IMR-90 (cell line): ENCODE results near the gene PROM2. TPM values are rescaled to one million over a fixed set of nuclear protein-coding genes. Genes with fewer than 3 reads are reported as not detected.

Experiments used
- ATAC-seq: fragments of 200-7000 bp; cut with Tn5 transposase; 2 replicates; pipeline ENCODE4 v1.9.1; 2020; ENCODE audit warnings: low read depth, mild to moderate bottlenecking, moderate library complexity
- BruUV-seq: library from RNA; stranded (reverse); fragments of 400-500 nt; replicated peaks from 2 replicates; lab custom pipeline; 2021; lab: Mats Ljungman, UMichigan
- CTCF ChIA-PET: fragments of 300-600 bp; formaldehyde crosslinking; extraction: SDS; loops from one replicate; lab custom pipeline; 2021; ENCODE audit warnings: antibody characterized with exemption; lab: Yijun Ruan, JAX
- POLR2A ChIA-PET: fragments of 300-600 bp; sonication (Branson Sonifier 250); formaldehyde crosslinking; loops from one replicate; lab custom pipeline; 2022; ENCODE audit warnings: antibody characterized with exemption; ENCODE audit not compliant: unreplicated experiment; lab: Charles Lee
- DNase-seq: peaks from one replicate; pipeline ENCODE4 v3.0.0; 2013
- H2AFZ ChIP-seq: replicated peaks from 2 replicates; pipeline ENCODE3; 2013; ENCODE audit warnings: low read length, mild to moderate bottlenecking; ENCODE audit not compliant: poor library complexity
- H2AK5ac ChIP-seq: 2 replicates; pipeline ENCODE4 v1.6.1; 2013; ENCODE audit warnings: low read depth, low read length, inconsistent platforms
- H2AK9ac ChIP-seq: replicated peaks from 2 replicates; pipeline ENCODE3; 2013; ENCODE audit warnings: mild to moderate bottlenecking, low read depth, low read length, moderate library complexity; ENCODE audit not compliant: poor library complexity
- H2BK120ac ChIP-seq: 2 replicates; pipeline ENCODE4 v1.6.1; 2013; ENCODE audit warnings: low read depth, low read length, inconsistent platforms
- H2BK15ac ChIP-seq: 3 replicates; pipeline ENCODE4 v1.6.1; 2013; ENCODE audit warnings: low read depth, low read length, inconsistent platforms
- H2BK20ac ChIP-seq: 2 replicates; pipeline ENCODE4 v1.6.1; 2013; ENCODE audit warnings: low read depth, mild to moderate bottlenecking, inconsistent platforms, low read length, moderate library complexity
- H2BK5ac ChIP-seq: 2 replicates; pipeline ENCODE4 v1.6.1; 2013; ENCODE audit warnings: mild to moderate bottlenecking, low read depth, low read length, inconsistent platforms; ENCODE audit not compliant: poor library complexity, severe bottlenecking
- H3K14ac ChIP-seq: replicated peaks from 2 replicates; pipeline ENCODE4 v1.6.1; 2013; ENCODE audit warnings: low read depth, low read length, inconsistent platforms
- H3K18ac ChIP-seq: 2 replicates; pipeline ENCODE4 v1.6.1; 2013; ENCODE audit warnings: low read depth, low read length, control low read depth
- H3K23ac ChIP-seq: 2 replicates; pipeline ENCODE4 v1.6.1; 2013; ENCODE audit warnings: low read depth, low read length, inconsistent platforms
- H3K27ac ChIP-seq: 2 replicates; pipeline ENCODE4 v1.5.1; 2013; ENCODE audit warnings: mild to moderate bottlenecking, control low read depth, low read length; ENCODE audit not compliant: insufficient read depth
- H3K27me3 ChIP-seq: 2 replicates; pipeline ENCODE4 v1.6.1; 2013; ENCODE audit warnings: low read length; ENCODE audit not compliant: control insufficient read depth, insufficient read depth
- H3K36me3 ChIP-seq: 2 replicates; pipeline ENCODE4 v1.6.1; 2013; ENCODE audit warnings: low read length, mixed read lengths; ENCODE audit not compliant: control insufficient read depth, insufficient read depth
- H3K4ac ChIP-seq: 2 replicates; pipeline ENCODE4 v1.6.1; 2013; ENCODE audit warnings: low read depth, low read length, inconsistent platforms
- H3K4me1 ChIP-seq: 2 replicates; pipeline ENCODE4 v1.6.1; 2013; ENCODE audit warnings: low read length, mixed read lengths; ENCODE audit not compliant: control insufficient read depth, insufficient read depth
- H3K4me2 ChIP-seq: 2 replicates; pipeline ENCODE4 v1.6.1; 2013; ENCODE audit warnings: low read depth, mild to moderate bottlenecking, control low read depth, low read length, moderate library complexity
- H3K4me3 ChIP-seq: 2 replicates; pipeline ENCODE4 v1.5.1; 2013; ENCODE audit warnings: low read depth, mild to moderate bottlenecking, control low read depth, low read length, moderate library complexity; ENCODE audit not compliant: insufficient read depth
- H3K56ac ChIP-seq: 2 replicates; pipeline ENCODE4 v1.6.1; 2013; ENCODE audit warnings: low read length, inconsistent platforms; ENCODE audit not compliant: insufficient read depth; ENCODE audit errors: extremely low read depth
- H3K79me1 ChIP-seq, 2 experiments: 2 replicates each; pipeline ENCODE4 v1.6.1; 2013; ENCODE audit warnings: low read length in 2 of 2, inconsistent platforms in 1 of 2, low read depth in 1 of 2
- H3K9ac ChIP-seq: 2 replicates; pipeline ENCODE4 v1.6.1; 2013; ENCODE audit warnings: low read depth, low read length, control low read depth
- H3K9me1 ChIP-seq: 2 replicates; pipeline ENCODE4 v1.6.1; 2013; ENCODE audit warnings: low read length, inconsistent platforms; ENCODE audit not compliant: insufficient read depth
- H3K9me3 ChIP-seq: 2 replicates; pipeline ENCODE4 v1.6.1; 2013; ENCODE audit warnings: low read length; ENCODE audit not compliant: control insufficient read depth, insufficient read depth
- H4K20me1 ChIP-seq: 2 replicates; pipeline ENCODE4 v1.6.1; 2013; ENCODE audit warnings: low read length, inconsistent platforms; ENCODE audit not compliant: insufficient read depth
- H4K5ac ChIP-seq: 2 replicates; pipeline ENCODE4 v1.6.1; 2013; ENCODE audit warnings: mild to moderate bottlenecking, low read depth, low read length, control low read depth
- H4K8ac ChIP-seq, 2 experiments: 2 replicates each; pipeline ENCODE4 v1.6.1; 2013; ENCODE audit warnings: low read depth in 2 of 2, low read length in 2 of 2, control low read depth in 1 of 2, inconsistent platforms in 1 of 2
- H4K91ac ChIP-seq: 2 replicates; pipeline ENCODE4 v1.6.1; 2013; ENCODE audit warnings: low read depth, low read length, inconsistent platforms; ENCODE audit not compliant: insufficient read depth
- BHLHE40 ChIP-seq: fragments of 150-350 bp; IDR thresholded peaks from 2 replicates; pipeline ENCODE4 v1.6.1; 2016; ENCODE audit warnings: mild to moderate bottlenecking, low read depth, low read length
- CEBPB ChIP-seq: IDR thresholded peaks from 2 replicates; pipeline ENCODE4 v1.6.1; 2012; ENCODE audit warnings: low read depth, low read length, improper control_type of control experiment
- CHD1 ChIP-seq: IDR thresholded peaks from 2 replicates; pipeline ENCODE4 v1.6.1; 2012; ENCODE audit warnings: low read depth, low read length, improper control_type of control experiment
- FOS ChIP-seq: fragments of 150-350 bp; IDR thresholded peaks from 2 replicates; pipeline ENCODE4 v1.6.1; 2016; ENCODE audit warnings: low read depth, low read length
- MAFK ChIP-seq: IDR thresholded peaks from 2 replicates; pipeline ENCODE4 v1.6.1; 2012; ENCODE audit warnings: low read depth, low read length, improper control_type of control experiment
- MAZ ChIP-seq: IDR thresholded peaks from 2 replicates; pipeline ENCODE4 v1.6.1; 2012; ENCODE audit warnings: low read depth, mild to moderate bottlenecking, low read length, improper control_type of control experiment, moderate library complexity, borderline replicate concordance
- MXI1 ChIP-seq: IDR thresholded peaks from 2 replicates; pipeline ENCODE4 v1.6.1; 2012; ENCODE audit warnings: low read depth, mild to moderate bottlenecking, low read length, moderate library complexity, borderline replicate concordance
- NFE2L2 ChIP-seq: fragments of 150-350 bp; IDR thresholded peaks from 2 replicates; pipeline ENCODE4 v1.6.1; 2016; ENCODE audit warnings: low read depth, mild to moderate bottlenecking, low read length
- POLR2A ChIP-seq: IDR thresholded peaks from 2 replicates; pipeline ENCODE4 v1.6.1; 2012; ENCODE audit warnings: mild to moderate bottlenecking, low read depth, low read length
- RAD21 ChIP-seq: IDR thresholded peaks from 2 replicates; pipeline ENCODE4 v1.6.1; 2012; ENCODE audit warnings: low read length, improper control_type of control experiment
- RCOR1 ChIP-seq: IDR thresholded peaks from 2 replicates; pipeline ENCODE4 v1.6.1; 2012; ENCODE audit warnings: mild to moderate bottlenecking, low read length, improper control_type of control experiment; ENCODE audit not compliant: insufficient replicate concordance
- RFX5 ChIP-seq: IDR thresholded peaks from 2 replicates; pipeline ENCODE4 v1.8.0; 2012; ENCODE audit warnings: low read depth, mild to moderate bottlenecking, low read length, moderate library complexity
- SMC3 ChIP-seq: fragments of 150-350 bp; IDR thresholded peaks from 2 replicates; pipeline ENCODE4 v1.6.1; 2016; ENCODE audit warnings: low read depth, mild to moderate bottlenecking, antibody characterized with exemption, low read length, moderate library complexity
- WGBS, 2 experiments: methylation state at CpG; one replicate each; pipeline versions ENCODE4 v1.1.5 to v1.1.7; 2013; ENCODE audit warnings: missing lambda C conversion rate in 2 of 2; ENCODE audit not compliant: insufficient read length in 1 of 2; ENCODE audit errors: extremely low coverage in 2 of 2; 5-methylcytosine and 5-hydroxymethylcytosine counted together
- dilution Hi-C: fragments of 300-500 bp; cut with HindIII; formaldehyde crosslinking; loops from one replicate; pipeline ENCODE4 v1.14.3; 2018; ENCODE audit warnings: low sequenced_read_pairs; ENCODE audit not compliant: unreplicated experiment
- in situ Hi-C: fragments of 300-500 bp; cut with MboI; formaldehyde crosslinking; loops from 3 replicates; pipeline ENCODE4 v1.14.3; 2019; ENCODE audit warnings: low sequenced_read_pairs, inconsistent platforms, mixed read lengths
- intact Hi-C: fragments of 100-400 bp; cut with micrococcal nuclease; formaldehyde crosslinking; loops from 2 replicates; pipeline ENCODE4 v1.10.0; 2022
- polyA plus RNA-seq, 3 experiments: library from polyadenylated mRNA; depleted of rRNA; stranded (reverse); fragments of >200 nt; gene quantifications; 2 replicates each; pipeline ENCODE4 v1.2.3, GENCODE V29; 2012; ENCODE audit warnings: low replicate concordance in 1 of 3
- total RNA-seq: library from RNA; depleted of rRNA; stranded (reverse); fragments of >200 nt; gene quantifications from 2 replicates; pipeline ENCODE4 v1.2.3, GENCODE V29; 2012
- TF ChIP-seq, protein P1 (sequence below): fragments of 150-350 bp; IDR thresholded peaks from 2 replicates; pipeline ENCODE4 v1.6.1; 2017; ENCODE audit warnings: mild to moderate bottlenecking, antibody characterized with exemption, low read length, low read depth
- TF ChIP-seq, protein P2 (sequence below): conservative IDR thresholded peaks from 2 replicates; pipeline ENCODE4 v1.5.1; 2012; ENCODE audit warnings: mild to moderate bottlenecking, low read depth, low read length, improper control_type of control experiment
- TF ChIP-seq, protein P3 (sequence below): fragments of 150-350 bp; IDR thresholded peaks from 2 replicates; pipeline ENCODE4 v1.6.1; 2016; ENCODE audit warnings: low read depth, mild to moderate bottlenecking, low read length, moderate library complexity, borderline replicate concordance

Gene PROM2
- total and polyA plus RNA-seq, 2 of the 4 experiments (the other 2 are of a cell fraction): 0.26 TPM; not detected in 1

DNA sequence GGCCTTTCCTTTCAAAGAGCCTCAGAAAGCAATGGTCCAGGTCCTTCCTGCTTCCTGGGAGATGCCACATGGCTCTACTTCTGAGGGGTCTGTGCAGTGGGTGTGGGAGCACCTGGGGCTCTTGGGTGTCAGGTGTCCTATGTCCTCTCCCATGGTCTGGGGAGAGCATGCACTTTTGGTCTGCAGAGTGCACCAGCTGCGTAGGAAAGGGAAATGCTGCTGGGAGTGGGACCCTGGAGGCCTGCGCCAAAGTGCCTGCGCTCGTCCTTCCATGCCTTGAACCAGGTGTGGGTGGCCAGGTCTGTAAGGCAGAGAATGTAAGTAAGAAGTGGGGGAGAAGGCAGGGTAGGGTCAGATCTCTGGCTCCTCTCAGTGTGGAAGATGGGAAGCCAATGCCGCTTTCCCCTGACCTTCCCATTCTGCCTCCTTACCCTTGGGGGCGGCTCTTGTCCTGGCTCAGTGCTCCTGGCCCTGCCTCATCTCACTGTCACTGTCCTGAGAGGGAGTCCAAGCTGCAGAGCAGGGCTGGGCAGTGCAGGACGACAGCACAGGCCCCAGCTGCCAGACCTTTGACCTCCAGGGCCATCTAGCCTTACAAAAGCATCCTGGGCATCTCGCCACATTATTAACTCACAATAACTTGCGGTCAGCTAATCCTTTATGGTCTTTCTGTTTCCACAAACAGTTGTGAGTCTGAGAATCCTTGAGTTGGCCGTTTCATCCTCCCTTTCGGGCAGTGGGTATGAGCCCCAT is 6.6 kb upstream of the PROM2 start:
- in situ Hi-C loops (no loop called here), dilution Hi-C loops (no loop called here)
- TF ChIP-seq BHLHE40 (no peak), RAD21 (no peak), MXI1 (no peak), CEBPB (no peak), NFE2L2 (no peak), SMC3 (no peak), MAZ (no peak), RCOR1 (no peak), FOS (no peak), CHD1 (no peak), MAFK (no peak), RFX5 (no peak), POLR2A (no peak)
- TF ChIP-seq, protein P1, sequence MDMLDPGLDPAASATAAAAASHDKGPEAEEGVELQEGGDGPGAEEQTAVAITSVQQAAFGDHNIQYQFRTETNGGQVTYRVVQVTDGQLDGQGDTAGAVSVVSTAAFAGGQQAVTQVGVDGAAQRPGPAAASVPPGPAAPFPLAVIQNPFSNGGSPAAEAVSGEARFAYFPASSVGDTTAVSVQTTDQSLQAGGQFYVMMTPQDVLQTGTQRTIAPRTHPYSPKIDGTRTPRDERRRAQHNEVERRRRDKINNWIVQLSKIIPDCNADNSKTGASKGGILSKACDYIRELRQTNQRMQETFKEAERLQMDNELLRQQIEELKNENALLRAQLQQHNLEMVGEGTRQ: no peak
- TF ChIP-seq, protein P2, sequence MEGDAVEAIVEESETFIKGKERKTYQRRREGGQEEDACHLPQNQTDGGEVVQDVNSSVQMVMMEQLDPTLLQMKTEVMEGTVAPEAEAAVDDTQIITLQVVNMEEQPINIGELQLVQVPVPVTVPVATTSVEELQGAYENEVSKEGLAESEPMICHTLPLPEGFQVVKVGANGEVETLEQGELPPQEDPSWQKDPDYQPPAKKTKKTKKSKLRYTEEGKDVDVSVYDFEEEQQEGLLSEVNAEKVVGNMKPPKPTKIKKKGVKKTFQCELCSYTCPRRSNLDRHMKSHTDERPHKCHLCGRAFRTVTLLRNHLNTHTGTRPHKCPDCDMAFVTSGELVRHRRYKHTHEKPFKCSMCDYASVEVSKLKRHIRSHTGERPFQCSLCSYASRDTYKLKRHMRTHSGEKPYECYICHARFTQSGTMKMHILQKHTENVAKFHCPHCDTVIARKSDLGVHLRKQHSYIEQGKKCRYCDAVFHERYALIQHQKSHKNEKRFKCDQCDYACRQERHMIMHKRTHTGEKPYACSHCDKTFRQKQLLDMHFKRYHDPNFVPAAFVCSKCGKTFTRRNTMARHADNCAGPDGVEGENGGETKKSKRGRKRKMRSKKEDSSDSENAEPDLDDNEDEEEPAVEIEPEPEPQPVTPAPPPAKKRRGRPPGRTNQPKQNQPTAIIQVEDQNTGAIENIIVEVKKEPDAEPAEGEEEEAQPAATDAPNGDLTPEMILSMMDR: no peak
- TF ChIP-seq, protein P3, sequence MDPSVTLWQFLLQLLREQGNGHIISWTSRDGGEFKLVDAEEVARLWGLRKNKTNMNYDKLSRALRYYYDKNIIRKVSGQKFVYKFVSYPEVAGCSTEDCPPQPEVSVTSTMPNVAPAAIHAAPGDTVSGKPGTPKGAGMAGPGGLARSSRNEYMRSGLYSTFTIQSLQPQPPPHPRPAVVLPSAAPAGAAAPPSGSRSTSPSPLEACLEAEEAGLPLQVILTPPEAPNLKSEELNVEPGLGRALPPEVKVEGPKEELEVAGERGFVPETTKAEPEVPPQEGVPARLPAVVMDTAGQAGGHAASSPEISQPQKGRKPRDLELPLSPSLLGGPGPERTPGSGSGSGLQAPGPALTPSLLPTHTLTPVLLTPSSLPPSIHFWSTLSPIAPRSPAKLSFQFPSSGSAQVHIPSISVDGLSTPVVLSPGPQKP: no peak

More for the DNA sequence above, 6.6 kb upstream of the PROM2 start:
- intact Hi-C loops: no loop called here
- DNase-seq (peak; percentile 12), ATAC-seq (peak; percentile 44)
- Histone ChIP-seq H2BK15ac (no peak overlapping the region), H3K9me3 (0 out of 2 replicates have a peak, but pooled peaks cover 2% of the 10 kb centered on the region), H2AK9ac (no peak overlapping the region), H3K18ac (no peak overlapping the region), H3K4me1 (no peaks in the 10 kb centered on the region), H4K20me1 (no peaks in the 10 kb centered on the region), H3K23ac (no peak overlapping the region), H3K4me2 (no peak overlapping the region), H4K8ac (no peak overlapping the region), H3K56ac (no peak overlapping the region), H4K5ac (no peak overlapping the region), H2AK5ac (no peak overlapping the region), H3K9ac (no peak overlapping the region), H2AFZ (no peak overlapping the region), H2BK5ac (no peak overlapping the region), H3K27ac (no peak overlapping the region), H3K14ac (no peak overlapping the region), H3K4me3 (no peak overlapping the region), H3K36me3 (no peaks in the 10 kb centered on the region), H4K91ac (no peak overlapping the region), H2BK20ac (no peak overlapping the region), H2BK120ac (no peak overlapping the region), H3K4ac (no peak overlapping the region), H3K27me3 (peaks cover 2% of the 10 kb centered on the region; the same call in 1 of the 2 replicates), H3K79me1 (no peaks in the 10 kb centered on the region), H3K9me1 (no peaks in the 10 kb centered on the region)
- WGBS, 2 experiments: 28% methylated on average over 4 of the region's 11 CpGs; no CpG with 5 or more reads in 1 of the 2 experiments
- ChIA-PET POLR2A (no interaction called here), CTCF (no interaction called here)
- BruUV-seq: no TSS peak
